ENCODE measurements around the gene FAM117A. TPM values are rescaled to one million over a fixed set of nuclear protein-coding genes. Genes with fewer than 3 reads are reported as not detected.
A peak's percentile ranks its signal among the peaks of the same experiment; 100 is the strongest.

Gene FAM117A
- total and polyA plus RNA-seq, 10 of the 15 experiments (the other 5 are each of a cell fraction or from before 2014, with no cell fraction given) = 2.1 to 29.6 (median 20.0) TPM

- WGBS (ENCODE audit: insufficient coverage, insufficient replicate concordance, low lambda C conversion rate, missing lambda C conversion rate) = 60% methylated on average over 5 of the region's 5 CpGs
- Histone ChIP-seq H4K20me1 (ENCODE audit: control insufficient read depth, insufficient read depth) (0 out of 2 replicates have a peak, but pooled peaks cover 3% of the 10 kb centered on the region), H3K4me2 (ENCODE audit: control insufficient read depth, insufficient read depth) (no peak overlapping the region), H3K9ac (ENCODE audit: control insufficient read depth, insufficient read depth, low read length) (no peak overlapping the region; the same call in 1 of the 2 replicates), H3K4me3 (no peak overlapping the region), H3K4me1 (ENCODE audit: control insufficient read depth, insufficient read depth, low read length) (no peaks in the 10 kb centered on the region; the same call in 1 of the 2 replicates), H3K27ac (ENCODE audit: control insufficient read depth, insufficient read depth) (no peak overlapping the region), H3K36me3 (ENCODE audit: control insufficient read depth in 2 of 2, insufficient read depth in 2 of 2, low read length in 1 of 2) (peaks cover 8 to 33% of the 10 kb centered on the region in 2 experiments), H2AFZ (ENCODE audit: control insufficient read depth, low read depth, low read length) (no peak overlapping the region), H3K79me2 (ENCODE audit: control insufficient read depth, insufficient read depth, low read length) (peaks cover 23% of the 10 kb centered on the region), H3K27me3 (replicated peaks in 1 of 2; ENCODE audit: control insufficient read depth in 2 of 2, insufficient read depth in 2 of 2, low read length in 1 of 2) (no peaks in the 10 kb centered on the region), H3K9me3 (replicated peaks; ENCODE audit: control insufficient read depth, insufficient read depth, low read length) (no peaks in the 10 kb centered on the region)
- BruUV-seq (replicated peaks) = no TSS peak
- peak; percentile 38; the same call in 2 of the 3 replicates for ATAC-seq
- FAIRE-seq = no peak
- no peak for DNase-seq (ENCODE audit: low read depth, low spot score)
- intact Hi-C loops (cut with micrococcal nuclease; ENCODE audit: unreplicated experiment) (no loop called here), in situ Hi-C loops (cut with MboI) (no loop called here)
- ChIA-PET POLR2A (interaction anchor here (0.5 to 0.6 kb wide), 2 partner anchors 9 to 30 kb away, joined by 3 to 4 read pairs; no protein-coding TSS in a partner anchor), SMC1A (ENCODE audit: uncharacterized antibody, unreplicated experiment) (interaction anchor here (0.8 to 1.2 kb wide), 4 partner anchors 10 to 100 kb away, joined by 3 read pairs; partner anchors contain the start of gene SLC35B1), RAD21 (ENCODE audit: unreplicated experiment) (no interaction called here), CTCF (no interaction called here)
- TF ChIP-seq MXI1 (IDR thresholded peaks at IDR 0.05; ENCODE audit: low read depth, low read length) (no peak), NFXL1 (IDR thresholded peaks at IDR 0.05; ENCODE audit: borderline replicate concordance) (no peak), RELA (IDR thresholded peaks at IDR 0.05; ENCODE audit: borderline replicate concordance, partially characterized antibody) (no peak), CBX5 (IDR thresholded peaks at IDR 0.05; ENCODE audit: low read depth) (no peak), HDAC2 (IDR thresholded peaks at IDR 0.05) (no peak), BHLHE40 (IDR thresholded peaks at IDR 0.05; ENCODE audit: borderline replicate concordance in 1 of 2, low read depth in 2 of 2, low read length in 1 of 2) (no peak), BCL11A (IDR thresholded peaks at IDR 0.05; ENCODE audit: low read depth, low read length) (no peak), IRF4 (IDR thresholded peaks at IDR 0.05; ENCODE audit: low read depth, low read length) (no peak), CBFB (IDR thresholded peaks at IDR 0.05; ENCODE audit: low read depth) (no peak), TCF7 (IDR thresholded peaks at IDR 0.05; ENCODE audit: borderline replicate concordance) (no peak), MEF2B (IDR thresholded peaks at IDR 0.05; ENCODE audit: partially characterized antibody, poor library complexity, severe bottlenecking) (no peak), IRF3 (IDR thresholded peaks at IDR 0.05) (no peak), SREBF2 (IDR thresholded peaks at IDR 0.05; ENCODE audit: low read length) (no peak)
Measured at GRCh38 chr17:49795372-49795771, 31.4 kb upstream of the FAM117A start.

All from GM12878 (cell line).